CD1c-positive myeloid dendritic cell (primary cell): Measurements from ENCODE around the gene BCAS4.

Experiments used
- DNase-seq: peaks from one replicate; pipeline ENCODE4 v3.0.0-alpha.2; 2016; ENCODE audit errors: extremely low spot score

The BCAS4 gene

DNA sequence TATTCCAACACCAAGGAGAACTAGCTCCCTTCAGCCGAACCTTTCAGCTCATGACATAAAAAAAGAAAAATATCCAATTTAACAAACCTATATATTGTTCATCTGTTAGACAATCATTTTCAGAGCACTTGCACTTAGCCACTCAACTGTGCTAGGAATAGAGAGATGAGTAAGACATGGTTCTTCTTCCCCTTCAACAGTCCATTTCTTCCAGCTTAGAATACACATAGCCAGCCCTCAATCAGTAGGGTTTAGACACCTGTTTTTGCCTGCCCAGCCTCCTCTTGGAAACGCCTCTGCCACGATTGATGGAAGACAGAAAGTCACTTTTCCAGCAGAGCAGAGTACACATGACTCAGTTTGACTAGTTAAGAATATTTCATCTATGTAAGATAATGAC lies 114.6 kb downstream of the BCAS4 start:
- DNase-seq = no peak

DNA sequence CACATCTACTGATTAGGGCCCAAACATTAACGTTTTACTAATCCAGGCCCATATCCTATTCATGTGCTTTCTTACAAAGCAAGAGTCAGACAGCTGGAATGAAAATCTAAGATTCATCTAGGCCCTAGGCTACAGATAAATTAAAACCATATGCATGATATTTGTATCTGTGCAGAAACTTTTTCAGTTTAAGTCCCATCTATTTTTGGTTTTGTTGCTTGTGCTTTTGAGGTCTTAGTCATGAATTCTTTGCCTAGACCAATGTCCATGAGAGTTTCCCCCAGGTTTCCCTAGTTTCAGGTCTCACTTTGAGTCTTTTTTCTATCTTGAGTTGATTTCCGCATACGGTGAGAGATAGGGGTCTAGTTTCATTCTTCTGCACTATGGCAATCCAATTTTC lies 116.2 kb downstream of the BCAS4 start:
- DNase-seq = no peak

DNA sequence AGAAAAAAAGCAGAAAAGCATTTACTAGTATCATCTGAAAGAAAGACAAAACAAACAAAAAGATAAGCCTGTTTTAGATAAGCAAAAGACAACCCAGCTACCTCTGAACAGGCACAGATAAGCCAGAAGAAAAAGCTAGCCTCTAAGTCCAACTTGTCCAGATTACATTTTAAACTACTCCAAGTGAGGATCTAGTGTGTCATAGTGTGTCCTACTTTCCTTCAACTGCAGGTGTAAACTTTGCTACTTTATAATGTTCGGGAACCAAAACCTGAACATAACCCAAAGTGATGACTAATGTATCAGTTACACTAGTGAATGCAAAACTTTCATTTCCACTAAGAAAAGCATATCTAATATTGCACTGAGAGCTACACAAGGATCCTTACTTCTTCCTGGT lies 116.9 kb downstream of the BCAS4 start:
- no peak for DNase-seq

DNA sequence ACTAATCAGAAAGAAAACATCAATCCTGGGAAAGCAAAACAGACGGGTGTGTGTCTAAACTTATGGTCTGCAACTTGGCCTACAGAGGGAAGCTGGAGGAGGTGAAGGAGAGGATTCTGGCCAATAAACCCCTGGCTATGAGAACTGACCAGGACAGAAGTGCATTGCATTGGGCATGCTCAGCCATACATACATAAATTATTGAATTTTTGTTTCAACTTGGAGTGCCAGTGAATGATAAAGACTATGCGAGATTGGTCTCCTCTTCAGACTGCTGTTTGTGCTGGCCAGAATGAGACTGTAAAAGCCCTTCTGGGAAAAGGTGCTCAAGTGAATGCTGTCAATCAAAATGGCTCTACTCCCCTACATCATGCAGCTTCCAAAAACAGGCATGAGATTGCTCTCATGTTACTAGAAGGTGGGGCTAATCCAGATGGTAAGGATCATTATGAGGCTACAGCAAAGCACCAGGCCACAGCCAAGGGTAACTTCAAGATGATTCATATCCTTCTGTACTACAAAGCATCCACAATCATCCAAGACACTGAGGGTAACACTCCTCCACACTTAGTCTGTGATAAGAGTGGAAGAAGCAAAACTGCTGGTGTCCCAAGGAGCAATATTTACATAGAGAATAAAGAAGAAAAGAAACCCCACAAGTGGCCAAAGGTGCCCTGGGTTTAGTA lies 119.0 kb downstream of the BCAS4 start:
- DNase-seq = no peak

DNA sequence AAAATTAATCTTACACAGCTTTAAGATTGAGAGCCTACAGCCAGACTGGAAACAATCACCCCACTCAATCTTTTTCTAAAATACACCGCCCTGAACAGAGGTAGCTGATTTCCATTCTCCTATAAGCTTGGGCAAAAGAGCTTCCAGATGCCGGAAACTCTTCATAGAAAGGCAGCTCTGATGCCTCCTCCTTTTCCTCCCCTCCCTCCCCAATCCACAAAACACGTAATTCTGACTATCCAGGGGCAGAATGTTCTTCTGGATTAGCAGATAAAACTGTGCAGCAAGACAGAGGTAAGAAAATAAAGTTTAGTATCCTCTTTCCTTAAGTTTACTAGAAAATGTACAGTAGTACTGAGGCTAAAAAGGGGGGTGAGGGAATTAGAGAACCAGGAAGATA lies 120.6 kb downstream of the BCAS4 start:
- DNase-seq = no peak

DNA sequence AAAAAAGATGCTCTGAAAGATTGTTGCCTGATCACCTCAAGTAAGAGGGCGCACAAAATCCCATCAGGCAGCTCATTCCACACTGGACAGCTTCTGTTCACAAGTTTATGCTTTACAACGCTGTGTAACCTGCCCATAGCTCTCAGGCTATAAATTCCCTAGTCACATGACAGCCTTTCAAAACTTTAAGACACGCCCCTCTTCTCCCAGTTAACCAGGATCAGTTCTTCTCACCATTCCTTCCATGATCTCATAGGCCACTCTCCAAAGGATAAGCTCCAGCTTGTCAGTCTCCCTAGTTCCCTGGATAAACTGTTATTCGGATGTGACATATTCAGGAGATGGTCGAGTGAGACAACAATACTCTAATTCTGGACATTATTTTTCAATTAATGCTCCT lies 121.4 kb downstream of the BCAS4 start:
- no peak for DNase-seq

DNA sequence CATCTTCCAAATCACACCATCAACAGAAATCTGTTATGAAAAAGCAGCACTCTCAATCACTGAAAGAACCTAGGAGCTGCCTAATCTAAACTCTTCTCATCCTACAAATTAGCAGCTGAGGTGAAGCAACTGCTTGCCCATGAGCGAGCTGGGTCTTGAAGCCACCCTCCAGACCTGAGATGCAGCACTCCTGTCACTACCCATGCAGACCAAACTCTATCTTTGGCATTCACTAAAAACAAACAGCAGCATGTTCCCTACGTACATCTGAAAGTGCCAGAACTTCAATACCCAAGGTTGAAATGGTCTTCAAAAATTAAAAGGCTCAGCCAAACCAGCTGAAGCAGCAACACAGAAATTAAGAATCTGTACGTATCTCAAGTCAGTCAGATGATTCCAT lies 122.1 kb downstream of the BCAS4 start:
- DNase-seq = no peak

DNA sequence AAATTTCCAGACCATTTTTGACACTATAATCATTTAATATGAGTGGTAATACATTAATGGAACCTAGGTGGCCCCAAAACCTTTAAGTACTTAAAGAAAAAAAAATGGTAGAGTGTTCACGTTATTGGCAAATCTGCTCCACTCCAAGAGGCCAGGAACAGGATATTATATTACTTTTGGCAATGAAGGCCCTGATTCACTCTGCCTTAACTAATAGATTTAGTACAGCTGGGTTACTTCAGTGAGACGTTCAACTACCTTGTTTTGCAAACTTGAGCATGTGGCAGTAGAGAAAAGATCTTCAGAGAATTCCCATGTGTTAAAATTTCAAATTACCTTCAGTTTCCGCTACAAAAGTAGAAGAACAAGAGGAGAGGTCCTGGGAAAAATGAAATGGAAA lies 123.5 kb downstream of the BCAS4 start:
- DNase-seq = no peak

DNA sequence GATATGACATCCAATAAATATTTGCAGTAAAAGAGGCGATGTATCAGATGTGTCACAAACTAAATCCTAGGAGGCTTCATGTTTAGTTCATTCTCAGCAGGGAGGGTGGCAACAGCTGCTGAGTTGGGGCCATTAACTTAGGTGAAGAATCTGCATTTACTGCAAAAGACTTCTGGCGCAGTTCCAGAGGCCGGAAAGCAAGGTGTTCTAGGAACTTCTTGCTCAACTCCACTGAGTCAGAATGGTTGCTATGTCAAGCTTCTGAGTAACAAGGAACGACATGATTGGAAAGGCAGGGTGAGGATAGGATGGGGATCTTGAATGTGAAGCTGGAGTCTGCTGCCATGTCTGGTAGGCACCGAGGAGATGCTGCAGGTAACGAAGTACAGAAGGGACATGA lies 124.7 kb downstream of the BCAS4 start:
- no peak for DNase-seq

DNA sequence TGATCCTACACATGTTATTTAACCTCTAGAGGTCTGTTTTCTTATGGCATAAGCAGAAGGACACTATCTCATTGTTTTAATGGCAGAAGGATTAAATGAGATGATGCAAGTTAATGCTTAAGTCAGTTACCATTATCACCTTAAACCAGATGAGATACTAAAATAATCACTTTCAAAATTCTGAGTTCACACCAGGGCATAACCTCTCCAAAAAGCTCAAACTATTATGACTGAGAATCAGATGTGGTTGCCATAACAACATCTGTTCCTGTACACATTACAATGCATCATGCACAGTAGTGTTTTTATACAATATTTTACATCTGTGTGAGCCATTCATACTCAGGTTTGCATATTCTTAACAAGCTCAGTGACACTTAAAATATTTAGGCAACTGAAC lies 126.1 kb downstream of the BCAS4 start:
- no peak for DNase-seq

DNA sequence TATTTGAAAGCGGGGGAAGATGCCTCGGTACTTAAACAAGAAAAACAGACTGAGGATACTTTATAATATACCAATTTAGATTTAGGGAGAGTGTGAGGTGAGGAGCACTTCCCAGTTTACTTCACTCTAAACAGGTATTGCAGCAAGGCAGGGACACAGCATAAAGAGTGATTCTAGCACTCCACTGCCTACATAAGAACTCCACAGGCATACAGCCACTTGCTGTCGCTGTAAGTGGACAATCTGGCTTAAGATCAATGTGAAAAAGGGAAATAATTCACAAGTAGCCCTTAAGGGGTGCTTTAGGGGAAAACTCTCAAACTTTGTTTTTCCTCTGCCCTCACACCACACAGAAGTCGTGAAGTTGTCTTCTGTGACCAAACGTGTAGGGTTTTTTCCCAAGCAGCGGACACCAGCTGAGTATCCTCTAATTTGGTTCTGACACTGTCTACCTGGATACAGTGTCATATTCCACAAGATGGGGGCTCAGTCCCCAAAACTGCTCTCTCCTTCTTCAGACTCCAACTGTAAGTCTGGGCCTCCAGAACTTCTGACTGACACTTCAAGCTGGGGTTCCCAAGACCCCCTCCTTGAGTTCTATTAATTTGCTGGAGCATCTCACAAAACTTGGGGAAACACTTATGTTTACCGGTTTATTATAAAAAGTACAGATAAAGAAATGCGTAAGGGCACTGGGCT lies 127.1 kb downstream of the BCAS4 start:
- no peak for DNase-seq

DNA sequence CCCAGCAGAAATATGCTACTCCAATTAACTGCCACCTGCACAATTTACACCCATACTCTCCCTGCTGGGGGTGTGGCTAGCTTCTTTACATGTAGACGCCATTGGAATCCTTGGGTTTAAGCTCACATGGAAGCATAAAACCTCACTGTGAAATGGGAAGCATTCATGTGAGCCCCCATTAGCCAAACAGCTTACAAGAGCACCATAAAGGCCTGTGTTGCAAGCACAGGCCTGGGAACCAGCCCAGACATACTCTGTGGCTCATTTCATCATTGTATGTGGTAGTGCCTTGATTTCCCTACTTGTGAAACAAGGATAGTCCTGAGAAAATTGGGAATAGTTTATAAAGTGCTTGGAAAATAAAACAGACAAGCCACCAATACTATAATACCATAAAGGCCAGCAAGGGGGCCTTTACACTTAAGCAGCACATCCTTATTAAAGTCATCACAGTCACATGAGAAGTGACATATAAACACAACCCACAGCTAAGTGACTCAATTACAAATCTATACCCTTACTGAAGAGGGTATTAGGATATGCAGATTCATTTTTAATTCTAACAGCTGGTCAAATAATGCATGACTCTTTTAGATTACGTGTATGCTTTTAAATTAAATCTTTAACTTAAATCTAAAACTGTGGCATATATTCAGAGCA lies 129.5 kb downstream of the BCAS4 start:
- DNase-seq = no peak

DNA sequence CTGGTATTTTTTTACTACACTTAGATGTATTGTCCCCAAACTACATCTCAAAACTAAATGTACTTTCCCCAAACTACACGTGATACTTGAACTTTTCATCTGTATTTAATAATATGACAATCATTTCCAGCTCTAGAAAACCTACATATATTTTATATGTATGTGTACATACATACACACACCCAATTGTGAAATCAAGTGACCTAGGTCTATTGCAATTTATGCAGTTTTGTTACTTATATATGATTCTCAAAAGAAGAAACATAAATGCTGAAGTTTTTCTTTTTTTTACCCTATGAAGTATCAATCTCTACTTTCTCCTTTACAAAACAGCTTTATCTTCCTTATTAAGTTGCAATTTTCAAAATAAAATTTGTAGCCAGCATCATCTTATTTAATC lies 131.7 kb downstream of the BCAS4 start:
- no peak for DNase-seq
